DMS53 (cell line): Measurements from ENCODE around the gene FAH.
"Not testable (repeated sequence)": the region's sequence is repeated elsewhere in the genome, so short reads cannot be mapped to it uniquely, and the experiment has no call there.

Experiments used
- DNase-seq: peaks from one replicate; lab custom pipeline; 2025; lab: John Stamatoyannopoulos, UW

Gene FAH

DNA sequence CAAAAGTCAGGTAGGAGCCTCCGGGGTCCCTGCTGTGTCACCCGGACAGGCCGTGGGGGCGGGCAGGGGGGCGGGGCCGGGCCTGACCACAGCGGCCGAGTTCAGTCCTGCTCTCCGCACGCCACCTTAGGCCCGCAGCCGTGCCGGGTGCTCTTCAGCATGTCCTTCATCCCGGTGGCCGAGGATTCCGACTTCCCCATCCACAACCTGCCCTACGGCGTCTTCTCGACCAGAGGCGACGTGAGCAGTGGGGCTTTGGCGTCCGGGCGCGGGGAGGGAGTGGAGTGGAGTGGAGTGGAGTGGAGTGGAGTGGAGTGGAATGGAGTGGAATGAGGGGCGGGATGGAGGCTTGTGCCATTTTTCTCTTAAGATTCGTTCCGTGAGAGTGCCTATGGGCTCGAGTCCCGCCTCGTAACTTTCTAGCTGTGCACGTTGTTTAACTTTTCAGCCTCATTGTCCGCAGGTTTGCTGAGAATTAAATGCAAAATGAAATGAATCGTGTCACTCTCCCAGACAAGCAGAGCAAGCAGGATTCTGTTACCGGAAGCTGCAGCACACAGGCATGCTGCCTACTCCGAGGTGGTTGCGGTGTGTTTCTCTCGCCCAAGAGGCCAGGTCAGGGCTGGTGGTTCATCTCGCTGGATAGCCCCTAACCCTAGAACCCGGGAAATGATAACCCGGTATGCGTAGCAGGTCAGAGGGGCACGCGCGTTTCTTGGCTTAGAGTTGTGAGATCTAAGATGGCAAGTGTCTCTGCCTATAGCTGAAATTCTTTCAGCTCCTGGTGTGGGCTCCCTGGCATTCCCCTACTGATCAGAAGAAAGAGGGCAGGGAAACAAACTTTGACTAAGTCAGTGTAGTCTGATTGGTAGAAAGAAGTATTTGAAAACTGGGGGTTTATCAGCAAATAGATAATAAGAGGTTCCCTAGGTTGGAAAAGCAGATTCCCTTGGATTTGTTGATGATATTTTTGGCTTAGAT is at the start of gene FAH:
Gene FAH, plus strand, starts transcription at position 104 of the 981 bp plus-strand sequence. Its CDS starts 56 bp downstream, at position 160.
- peak; percentile 85 for DNase-seq

DNA sequence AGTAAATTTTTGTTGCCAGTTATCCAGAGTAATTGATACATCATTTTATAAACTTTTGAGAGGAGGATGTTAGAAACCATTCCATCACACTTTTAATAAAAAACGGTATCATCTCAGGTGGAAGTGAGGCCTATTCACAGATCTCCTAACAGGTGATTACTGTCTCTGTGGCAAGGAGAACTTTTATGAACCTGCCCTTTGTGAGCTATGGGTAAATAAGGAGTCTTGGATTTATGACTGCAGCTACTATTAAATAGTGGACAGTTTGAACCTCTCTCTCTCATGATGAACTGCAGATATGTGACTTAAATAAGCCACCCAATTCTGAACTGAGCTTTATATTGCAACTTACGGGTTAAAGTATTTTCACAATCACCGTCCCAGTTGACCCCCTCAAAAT is 47.6 kb upstream of the FAH start:
- no peak for DNase-seq

DNA sequence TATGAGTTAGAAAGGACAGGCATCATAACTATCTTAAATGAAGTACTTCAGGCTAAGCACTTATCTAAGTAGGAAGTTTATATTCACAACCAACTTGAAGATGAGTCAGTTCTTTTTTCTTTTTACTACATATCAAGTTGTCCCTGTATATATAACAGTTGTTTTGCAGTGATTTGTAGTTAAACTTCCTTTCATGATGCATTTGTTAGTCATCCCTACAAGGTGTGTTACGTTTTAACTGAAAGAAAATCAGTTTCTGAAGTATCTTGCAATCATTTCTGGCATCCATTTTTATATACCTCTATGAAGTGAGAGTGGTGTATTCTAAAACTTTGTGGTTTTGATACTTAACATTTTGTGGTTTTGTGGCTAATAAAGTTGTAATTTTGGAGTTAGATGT is 47.2 kb upstream of the FAH start:
- DNase-seq = no peak

DNA sequence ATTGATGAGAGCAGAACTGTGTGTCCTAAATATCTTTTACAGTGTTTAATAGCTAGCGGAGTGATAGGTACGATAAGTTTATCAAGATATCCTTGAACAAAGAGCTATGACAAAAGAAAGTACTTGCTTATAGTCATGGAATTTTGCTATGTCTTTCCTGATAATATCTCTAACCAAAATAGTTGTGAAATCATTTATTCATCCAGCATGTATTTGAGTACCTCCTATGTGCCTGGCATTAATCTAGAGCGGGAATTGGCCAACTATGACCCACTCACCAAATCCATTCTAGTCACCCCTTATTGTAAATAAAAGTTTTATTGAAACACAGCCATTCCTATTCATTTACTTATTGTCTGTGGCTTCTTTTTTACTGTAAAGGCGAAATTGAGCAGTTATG is 46.7 kb upstream of the FAH start:
- DNase-seq = no peak

DNA sequence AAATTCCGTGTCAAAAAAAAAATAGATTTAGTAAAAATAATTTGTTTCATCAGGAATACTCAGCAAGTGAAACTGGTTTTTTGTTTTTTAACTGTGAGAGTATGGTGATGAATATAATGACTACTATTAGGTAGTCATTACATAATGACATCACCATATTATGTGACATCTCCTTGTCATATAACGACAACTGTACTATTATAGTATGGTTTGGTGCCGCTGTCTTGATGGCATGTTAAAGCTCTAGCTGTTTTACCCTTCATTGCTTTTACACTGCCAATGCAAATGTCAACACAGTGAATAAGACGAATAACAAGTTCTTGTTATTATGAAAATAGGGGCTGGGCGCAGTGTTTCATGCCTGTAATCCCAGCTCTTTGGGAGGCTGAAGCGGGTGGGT is 45.6 kb upstream of the FAH start:
- DNase-seq = no peak

DNA sequence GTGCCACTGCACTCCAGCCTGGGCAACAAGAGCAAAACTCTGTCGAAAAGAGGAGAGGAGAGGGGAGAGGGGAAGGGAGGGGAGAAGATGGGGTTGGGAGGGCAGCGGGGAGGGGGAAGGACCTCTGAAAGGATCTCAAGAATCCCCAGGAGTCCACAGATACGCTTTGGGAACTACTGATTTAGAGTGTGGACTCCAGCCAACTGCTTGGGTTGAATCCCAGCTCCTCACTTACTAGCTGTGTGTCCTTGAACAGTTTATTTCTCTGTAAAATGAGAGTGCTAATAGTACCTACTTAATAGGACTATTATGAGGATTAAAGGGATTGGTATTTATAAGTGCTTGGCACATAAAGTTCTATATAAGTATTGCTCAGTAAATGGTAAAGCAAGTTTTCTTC is 45.0 kb upstream of the FAH start:
- DNase-seq = no peak

DNA sequence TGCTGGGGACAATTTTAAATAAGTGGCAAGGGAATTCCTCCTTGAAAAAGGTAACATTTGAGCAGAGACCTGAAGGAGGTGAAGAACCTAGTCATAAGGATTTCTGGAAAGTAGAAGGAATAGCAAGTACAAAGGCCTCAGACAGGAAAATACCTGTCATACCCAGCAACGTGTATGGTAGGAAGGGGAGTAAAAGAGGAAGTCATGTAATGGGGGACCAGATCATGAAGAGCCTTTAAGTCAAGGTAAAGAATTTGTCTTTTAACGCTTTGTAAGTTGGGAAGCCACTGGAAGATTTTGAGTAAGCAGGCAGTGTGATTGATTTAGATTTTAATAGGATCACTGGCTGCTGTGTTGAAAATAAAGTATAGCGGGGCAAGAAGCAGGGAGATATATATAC is 43.4 kb upstream of the FAH start:
- no peak for DNase-seq

DNA sequence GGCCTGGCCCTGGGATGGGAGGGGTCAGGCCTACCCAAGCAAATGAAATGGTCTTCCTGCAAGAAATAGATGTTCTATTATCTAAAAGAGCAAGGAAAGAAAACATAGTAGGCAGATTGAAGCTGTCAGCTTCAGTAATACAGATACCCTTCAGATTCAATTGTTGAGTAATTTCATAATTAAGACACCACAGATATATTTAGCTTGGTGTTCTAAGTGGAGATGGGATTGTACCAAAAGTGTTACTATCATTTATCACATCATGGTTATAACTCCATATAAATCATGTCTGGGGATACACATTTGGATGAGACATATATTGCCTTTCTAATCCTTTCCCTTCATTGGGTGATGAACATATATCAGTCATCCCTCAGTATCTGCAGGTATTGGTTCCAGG is 41.9 kb upstream of the FAH start:
- DNase-seq = no peak

DNA sequence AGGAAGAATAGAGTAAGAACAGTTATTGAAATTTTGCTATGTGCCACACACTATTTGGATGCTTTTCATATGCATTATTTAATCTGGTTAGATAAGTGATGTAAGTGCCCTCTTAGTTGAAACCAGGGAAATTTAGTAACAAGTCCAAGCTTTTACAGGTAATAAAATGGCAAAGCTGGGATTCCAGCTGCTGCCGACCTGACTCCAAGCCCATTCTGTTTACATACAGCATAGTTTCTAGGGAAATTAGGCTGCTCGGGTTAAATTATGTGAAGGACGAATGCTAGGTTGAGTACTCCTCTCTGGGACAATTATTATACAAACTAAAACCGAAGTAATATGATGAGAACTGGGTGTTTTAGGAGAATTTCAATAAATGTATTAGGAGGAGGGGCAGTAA is 38.7 kb upstream of the FAH start:
- DNase-seq = no peak

DNA sequence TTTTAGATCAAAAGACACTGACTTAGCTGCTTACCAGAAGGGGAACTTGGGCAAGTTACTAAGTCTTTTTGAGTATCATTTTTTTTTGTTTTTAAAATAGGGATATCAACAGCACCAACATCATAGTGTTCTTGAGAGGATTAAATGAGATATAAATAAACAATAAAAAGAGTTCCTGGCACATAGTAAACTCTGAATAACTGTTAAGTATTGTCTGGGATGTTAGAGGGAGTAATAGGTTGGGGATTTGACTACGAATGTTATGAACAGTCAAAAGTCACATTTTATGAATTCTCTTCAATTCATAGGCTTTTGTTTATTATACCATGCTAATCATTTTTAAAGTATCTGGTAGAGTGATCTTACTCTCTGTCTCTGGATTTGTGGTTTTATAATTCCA is 37.8 kb upstream of the FAH start:
- DNase-seq = no peak

DNA sequence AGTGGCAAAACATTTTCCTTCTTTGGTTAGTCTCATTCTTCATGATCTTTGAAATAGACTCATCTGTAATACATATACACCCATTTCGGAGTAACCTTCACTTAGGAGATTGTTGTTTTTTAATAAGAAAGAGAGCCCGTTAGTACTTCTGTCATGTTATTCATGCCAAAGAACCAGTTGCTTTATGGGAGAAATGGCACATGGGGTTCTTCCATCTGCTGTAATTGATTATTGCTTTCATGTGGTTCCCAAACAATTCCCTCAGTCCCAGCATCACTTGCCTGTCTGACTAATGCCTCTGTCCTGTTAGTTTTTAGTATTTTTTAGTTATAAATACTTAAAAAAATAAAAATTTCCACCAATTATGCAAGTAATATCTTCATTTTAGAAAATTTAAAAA is 33.8 kb upstream of the FAH start:
- DNase-seq = no peak

DNA sequence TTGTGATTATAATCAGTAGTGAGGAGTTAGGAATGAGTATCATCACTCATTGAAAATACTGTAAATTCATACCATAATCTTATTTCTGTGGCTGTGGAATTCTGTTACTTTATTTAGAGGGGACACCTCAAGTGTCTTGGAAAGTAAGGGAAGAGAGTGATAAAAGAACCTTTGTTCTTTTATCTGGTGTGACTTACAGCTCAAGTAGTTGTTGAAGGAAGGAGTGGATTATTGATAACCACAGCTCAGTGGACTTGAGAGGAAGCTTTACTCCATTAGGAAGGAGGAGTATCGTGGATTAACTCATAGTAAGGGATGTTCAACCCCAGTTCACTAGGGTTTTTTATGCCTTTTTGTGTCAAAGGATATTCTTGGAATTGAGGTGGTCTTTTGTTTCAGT is 32.2 kb upstream of the FAH start:
- DNase-seq = no peak

DNA sequence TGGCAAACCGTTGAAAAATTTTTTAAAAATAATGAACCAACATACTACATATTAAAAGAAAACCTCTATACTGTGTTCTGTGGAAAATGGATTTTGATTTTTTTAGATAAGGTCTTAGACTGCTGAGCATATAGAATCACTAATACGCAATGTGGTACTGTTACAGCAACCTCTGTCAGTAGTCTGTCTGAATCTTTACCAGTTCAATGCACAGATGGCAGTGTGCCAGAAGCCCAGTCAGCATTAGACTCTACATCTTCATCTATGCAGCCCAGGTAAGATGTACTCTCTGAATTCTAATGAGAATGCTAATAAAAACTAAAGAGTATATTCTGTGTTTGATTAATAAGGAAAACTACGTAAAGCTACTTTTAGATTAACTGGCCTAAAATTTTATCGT is 31.3 kb upstream of the FAH start:
- peak; percentile 3 for DNase-seq

DNA sequence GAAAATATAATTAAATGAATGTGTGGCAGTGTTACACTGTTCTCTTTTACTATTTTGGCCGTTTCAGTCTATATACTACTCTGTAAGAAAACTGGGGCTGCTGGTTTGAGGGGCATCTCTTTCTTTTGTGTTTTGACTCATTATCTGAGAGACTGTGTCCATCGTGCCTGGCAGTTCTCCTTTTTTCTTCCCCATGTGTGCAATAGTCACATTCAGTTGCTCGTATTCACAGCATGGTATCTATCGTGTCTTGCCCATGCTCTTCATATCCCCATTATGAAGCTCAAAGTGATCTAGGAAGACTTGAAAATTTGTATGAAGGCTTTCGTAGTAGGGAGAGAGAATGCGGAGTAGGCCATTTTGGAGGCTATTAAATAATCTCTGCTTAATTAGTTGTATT is 29.8 kb upstream of the FAH start:
- DNase-seq = no peak

DNA sequence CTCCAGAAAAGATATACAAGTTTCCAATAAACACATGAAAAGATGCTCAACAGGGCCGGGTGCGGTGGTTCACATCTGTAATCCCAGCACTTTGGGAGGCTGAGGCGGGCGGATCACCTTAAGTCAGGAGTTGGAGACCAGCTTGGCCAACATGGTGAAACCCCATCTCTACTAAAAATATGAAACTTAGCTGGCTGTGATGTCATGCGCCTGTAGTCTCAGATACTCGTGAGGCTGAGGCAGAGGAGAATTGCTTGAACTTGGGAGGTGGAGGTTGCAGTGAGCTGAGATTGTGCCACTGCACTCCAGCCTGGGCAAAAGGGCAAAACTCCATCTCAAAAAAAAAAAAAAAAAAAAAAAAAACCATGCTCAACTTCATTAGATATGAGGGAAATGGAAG is 25.5 kb upstream of the FAH start:
- DNase-seq = not testable (repeated sequence)

DNA sequence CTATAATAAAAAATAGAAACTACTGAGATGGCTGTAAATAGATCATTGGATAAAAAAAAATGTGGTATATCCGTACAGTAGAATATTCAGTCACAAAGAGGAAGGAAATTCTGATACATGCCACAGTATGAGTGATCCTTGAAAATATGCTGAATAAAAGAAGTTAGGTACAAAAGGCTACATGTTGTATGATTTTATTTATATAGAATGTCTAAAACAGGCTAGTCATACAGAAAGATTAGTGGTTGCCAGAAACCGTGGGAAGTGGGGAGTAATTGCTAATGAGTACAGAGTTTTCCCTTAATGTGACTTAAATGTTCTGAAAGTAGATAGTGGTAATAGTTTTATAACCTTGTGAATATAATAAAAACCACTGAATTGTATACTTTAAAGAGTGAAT is 24.9 kb upstream of the FAH start:
- DNase-seq = no peak

DNA sequence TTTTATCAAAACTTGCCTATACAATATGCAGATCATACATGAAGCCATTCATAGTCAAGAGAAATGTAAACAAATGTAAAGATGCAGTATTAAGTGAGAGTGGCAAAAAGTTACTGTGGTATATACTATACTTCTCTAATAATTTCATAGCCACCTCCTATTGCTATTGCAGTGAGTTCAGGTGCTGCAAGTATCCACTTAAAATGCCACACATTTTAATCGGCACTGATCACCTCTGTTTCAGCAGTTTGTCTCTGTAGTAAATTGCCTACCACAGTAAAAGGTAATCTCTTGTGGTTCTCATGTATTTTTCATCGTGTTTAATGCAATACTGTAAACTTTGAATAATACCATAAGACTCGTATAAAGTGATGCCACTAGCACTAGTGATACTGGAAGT is 20.4 kb upstream of the FAH start:
- DNase-seq = no peak

DNA sequence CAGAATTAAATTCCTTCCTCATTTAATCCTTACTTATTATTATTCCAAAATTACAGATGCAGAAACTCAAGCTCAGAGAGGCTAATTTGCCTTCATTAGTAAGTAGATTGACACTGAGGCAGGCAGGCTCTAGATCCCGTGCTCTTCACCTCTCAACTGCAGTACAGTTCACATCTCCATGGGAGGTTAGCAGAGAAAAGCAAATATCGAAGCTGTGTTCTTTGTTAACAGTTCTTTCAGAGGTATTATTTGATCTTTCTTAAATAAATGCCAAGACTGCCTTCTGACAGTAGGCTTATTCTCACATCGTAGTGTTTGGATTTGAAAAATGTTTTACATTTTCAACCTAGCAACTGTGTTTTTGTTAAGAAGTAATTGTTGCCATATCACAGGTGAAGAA is 15.9 kb upstream of the FAH start:
- no peak for DNase-seq

DNA sequence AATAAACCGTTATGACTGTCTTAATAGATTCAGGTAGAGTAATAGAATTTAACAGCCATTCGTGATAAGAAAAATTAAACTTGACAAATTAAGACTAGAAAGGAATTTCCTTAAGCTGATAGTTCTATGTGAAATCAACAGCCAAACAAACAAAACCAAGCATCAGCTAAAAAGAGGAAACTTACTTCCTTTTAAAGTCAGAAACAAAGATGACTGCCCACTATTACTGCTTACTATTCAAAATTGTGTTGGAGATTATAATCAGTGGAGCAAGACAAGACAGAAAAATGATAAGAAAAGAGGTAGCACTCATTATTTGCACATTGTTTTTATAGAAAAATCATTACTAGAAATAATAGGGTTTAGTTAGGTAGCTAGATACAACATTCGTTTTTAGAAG is 13.8 kb upstream of the FAH start:
- no peak for DNase-seq

DNA sequence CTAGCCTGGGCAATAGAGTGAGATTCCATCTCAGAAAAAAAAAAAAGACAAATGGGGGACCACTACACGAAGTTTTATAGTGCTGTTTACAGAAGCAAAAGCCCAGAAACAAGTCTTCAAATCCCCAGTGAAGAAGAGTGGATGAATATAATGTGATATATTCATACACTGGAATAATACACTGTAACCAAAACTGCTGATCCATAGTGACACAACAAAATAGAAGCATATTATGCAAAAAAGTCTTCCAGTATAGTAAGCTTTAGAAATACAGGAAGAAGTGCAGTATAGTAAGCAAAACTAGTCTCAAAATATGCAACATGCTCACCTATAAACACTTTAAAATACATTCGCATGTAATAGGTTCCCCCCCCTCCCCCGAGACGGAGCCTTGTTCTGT is 11.9 kb upstream of the FAH start:
- DNase-seq = no peak

DNA sequence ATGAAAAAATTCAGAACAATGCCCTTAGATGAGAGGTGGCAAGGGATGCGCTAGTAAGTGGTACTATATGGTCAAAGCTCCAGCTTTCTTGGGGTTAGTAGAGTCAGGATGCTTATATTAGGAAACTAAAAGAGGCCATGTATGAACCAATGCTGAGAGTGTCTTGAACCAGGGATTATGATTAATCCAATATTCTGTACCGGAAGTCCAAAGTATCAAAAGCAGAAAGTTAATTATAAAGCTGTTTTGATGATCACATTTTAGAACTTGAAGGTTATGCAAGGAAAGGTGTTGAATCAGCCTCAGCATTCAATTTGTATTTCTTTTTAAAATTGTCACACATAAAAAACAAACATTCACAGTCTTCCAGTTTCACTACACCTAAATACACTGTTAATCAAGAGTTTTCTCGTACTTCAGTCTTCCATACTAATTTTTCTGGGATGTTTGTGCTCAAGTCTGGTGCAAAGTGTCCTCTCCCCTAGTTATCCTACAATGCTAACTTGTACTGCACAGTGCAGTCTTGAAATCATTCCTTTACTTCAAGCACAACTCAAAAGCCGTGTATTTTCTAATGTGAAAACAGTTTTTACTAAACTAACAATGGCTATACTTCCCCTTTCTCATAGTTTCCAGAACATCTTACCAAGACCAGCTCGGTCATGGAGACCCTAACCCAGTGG is 10.7 kb upstream of the FAH start:
- no peak for DNase-seq

DNA sequence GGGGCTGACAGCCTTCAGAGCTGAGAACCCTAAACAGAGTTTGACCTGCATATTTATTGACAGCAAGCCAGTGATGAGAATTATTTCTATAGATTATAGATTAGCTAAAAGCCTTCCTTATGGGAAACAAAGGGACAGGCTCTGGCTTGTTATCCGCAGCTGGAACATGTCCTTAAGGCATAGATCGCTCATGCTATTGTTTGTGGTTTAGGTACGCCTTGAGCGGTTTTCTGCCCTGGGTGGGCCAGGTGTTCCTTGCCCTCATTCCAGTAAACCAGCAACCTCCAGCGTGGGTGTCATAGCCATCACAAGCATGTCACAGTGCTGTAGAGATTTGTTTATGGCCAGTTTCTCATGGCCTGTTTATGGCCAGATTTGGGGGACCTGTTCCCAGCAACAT is 10.2 kb upstream of the FAH start:
- no peak for DNase-seq

DNA sequence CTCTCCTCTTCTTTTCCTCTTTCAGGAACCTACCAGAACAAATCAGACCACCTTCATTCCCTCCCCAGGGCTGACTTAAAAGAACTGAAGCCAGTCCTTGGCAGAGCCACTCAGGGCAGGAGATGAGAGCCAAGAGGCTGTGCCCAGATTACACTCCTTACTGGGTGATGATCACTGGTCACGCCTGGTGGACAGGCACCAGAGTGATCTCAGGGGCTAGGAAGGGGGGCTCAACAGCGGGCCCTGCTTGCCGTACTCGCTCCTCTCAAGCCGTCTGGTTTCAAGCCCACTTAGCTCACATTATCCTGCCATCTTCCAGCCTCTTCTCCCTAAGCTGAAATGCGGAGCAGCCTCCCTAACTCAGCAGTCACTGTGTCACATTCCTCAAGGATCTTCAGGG is 1.7 kb upstream of the FAH start:
- no peak for DNase-seq

DNA sequence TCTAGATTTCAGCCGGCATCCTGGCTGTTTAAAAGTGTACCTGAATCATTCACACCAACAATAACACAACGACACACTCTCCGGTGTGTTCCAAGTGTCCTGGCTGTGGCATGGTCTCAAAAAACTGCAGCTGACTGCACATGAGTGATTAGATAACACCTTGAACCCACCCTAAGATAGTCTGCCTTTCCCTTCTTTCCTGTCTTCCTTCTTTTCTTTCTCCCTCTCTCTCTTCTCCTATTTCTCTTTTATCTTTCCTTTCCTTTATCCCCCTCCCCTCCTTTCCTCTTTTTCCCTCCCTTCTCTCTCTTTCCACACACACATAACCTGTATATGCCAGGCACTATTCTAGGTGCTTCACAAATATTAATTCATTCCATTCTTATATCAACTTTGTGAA is 1.2 kb upstream of the FAH start:
- no peak for DNase-seq
